ENCODE data around the gene PLD2. TPM values are rescaled to one million over a fixed set of nuclear protein-coding genes. Genes with fewer than 3 reads are reported as not detected.
"Not testable (repeated sequence)": the region's sequence is repeated elsewhere in the genome, so short reads cannot be mapped to it uniquely, and the experiment has no call there.

PLD2 gene
- total RNA-seq, 1 donor, result 19.9 TPM

GRCh38 chr17:4862720-4863119 lies 55.8 kb downstream of the PLD2 start:
- no peak for DNase-seq (ENCODE audit: insufficient read length, low spot score, missing footprints)
- TF ChIP-seq, protein P1, sequence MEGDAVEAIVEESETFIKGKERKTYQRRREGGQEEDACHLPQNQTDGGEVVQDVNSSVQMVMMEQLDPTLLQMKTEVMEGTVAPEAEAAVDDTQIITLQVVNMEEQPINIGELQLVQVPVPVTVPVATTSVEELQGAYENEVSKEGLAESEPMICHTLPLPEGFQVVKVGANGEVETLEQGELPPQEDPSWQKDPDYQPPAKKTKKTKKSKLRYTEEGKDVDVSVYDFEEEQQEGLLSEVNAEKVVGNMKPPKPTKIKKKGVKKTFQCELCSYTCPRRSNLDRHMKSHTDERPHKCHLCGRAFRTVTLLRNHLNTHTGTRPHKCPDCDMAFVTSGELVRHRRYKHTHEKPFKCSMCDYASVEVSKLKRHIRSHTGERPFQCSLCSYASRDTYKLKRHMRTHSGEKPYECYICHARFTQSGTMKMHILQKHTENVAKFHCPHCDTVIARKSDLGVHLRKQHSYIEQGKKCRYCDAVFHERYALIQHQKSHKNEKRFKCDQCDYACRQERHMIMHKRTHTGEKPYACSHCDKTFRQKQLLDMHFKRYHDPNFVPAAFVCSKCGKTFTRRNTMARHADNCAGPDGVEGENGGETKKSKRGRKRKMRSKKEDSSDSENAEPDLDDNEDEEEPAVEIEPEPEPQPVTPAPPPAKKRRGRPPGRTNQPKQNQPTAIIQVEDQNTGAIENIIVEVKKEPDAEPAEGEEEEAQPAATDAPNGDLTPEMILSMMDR (IDR thresholded peaks at IDR 0.05; ENCODE audit: extremely low read depth, low read depth, low read length), result no peak
- Histone ChIP-seq H3K9me3 (ENCODE audit: low read depth, low read length) (no peaks in the 10 kb centered on the region), H3K27me3 (ENCODE audit: insufficient read depth, low read length) (no peaks in the 10 kb centered on the region), H3K36me3 (ENCODE audit: insufficient read depth, low read length) (peaks cover 5% of the 10 kb centered on the region), H3K4me3 (ENCODE audit: insufficient read depth, low read length) (no peak overlapping the region), H3K27ac (ENCODE audit: low read depth, low read length) (no peak overlapping the region), H2AFZ (ENCODE audit: low read length) (no peak overlapping the region), H3K4me1 (ENCODE audit: insufficient read depth, low read length) (peaks cover 7% of the 10 kb centered on the region), H3K79me2 (ENCODE audit: insufficient read depth, low read length) (peaks cover 29% of the 10 kb centered on the region), H4K20me1 (ENCODE audit: insufficient read depth, low read length) (peaks cover 14% of the 10 kb centered on the region), H3K4me2 (ENCODE audit: insufficient read depth, low read length) (no peak overlapping the region)

DNA sequence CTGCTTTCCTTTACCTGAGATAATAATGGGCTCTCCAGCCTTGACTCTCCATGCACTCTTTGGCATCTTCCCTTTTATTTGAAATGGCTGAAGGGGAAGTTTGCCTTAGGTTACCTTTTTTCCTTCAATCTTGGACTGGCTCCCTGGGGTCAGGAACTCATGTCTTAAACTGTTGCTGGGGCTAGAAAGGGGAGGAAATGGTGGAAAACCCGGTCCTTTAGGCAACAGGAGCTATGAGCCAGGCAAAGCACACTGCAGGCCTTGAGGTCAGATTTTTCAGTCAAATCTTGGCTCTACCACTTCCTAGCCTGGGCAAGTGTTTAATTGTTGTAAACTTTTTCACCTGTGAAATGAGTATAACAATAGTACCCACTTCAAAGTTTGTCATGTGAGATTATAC lies 56.4 kb downstream of the PLD2 start:
- DNase-seq (ENCODE audit: insufficient read length, low spot score, missing footprints), result no peak
- Histone ChIP-seq H3K36me3 (ENCODE audit: insufficient read depth, low read length) (peaks cover 5% of the 10 kb centered on the region), H4K20me1 (ENCODE audit: insufficient read depth, low read length) (peaks cover 16% of the 10 kb centered on the region), H3K4me3 (ENCODE audit: insufficient read depth, low read length) (no peak overlapping the region), H3K79me2 (ENCODE audit: insufficient read depth, low read length) (peaks cover 24% of the 10 kb centered on the region), H3K27me3 (ENCODE audit: insufficient read depth, low read length) (no peaks in the 10 kb centered on the region), H3K9me3 (ENCODE audit: low read depth, low read length) (no peaks in the 10 kb centered on the region), H3K4me2 (ENCODE audit: insufficient read depth, low read length) (no peak overlapping the region), H3K27ac (ENCODE audit: low read depth, low read length) (no peak overlapping the region), H2AFZ (ENCODE audit: low read length) (no peak overlapping the region), H3K4me1 (ENCODE audit: insufficient read depth, low read length) (peaks cover 4% of the 10 kb centered on the region)
- TF ChIP-seq, protein P1 (IDR thresholded peaks at IDR 0.05; ENCODE audit: extremely low read depth, low read depth, low read length), result no peak

GRCh38 chr17:4867535-4867934 lies 60.6 kb downstream of the PLD2 start:
- not testable (repeated sequence) for H3K79me2 ChIP-seq (ENCODE audit: insufficient read depth, low read length)

DNA sequence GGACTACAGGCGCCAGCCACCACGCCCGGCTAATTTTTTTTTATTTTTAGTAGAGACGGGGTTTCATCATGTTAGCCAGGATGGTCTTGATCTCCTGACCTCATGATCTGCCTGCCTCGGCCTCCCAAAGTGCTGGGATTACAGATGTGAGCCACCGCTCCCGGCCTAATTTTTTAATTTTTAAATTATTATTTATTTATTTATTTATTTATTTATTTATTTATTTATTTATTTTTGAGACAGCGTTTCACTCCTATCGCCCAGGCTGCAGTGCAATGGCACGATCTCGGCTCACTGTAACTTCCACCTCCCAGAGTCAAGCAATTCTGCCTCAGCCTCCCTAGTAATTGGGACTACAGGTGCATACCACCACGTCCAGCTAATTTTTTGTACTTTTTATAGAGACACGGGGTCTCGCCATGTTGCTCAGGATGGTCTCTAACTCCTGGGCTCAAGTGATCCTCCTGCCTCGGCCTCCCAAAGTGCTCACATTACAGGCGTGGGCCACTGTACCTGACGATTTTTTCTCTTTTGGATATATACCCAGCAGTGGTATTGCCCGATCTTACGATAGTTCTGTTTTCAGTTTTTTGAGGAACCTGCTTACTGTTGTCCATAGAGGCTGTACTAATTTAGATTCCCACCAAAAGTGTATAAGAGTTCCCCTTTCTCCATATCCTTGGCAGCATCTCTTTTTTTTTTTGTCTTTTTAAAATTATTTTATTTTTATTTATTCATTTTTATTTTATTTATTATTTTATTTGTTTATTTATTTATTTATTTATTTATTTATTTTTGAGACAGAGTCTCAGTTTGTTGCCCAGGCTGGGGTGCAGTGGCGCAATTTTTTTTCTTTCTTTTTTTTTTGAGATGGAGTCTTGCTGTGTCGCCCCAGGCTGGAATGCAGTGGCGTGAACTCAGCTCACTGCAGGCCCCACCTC lies 62.4 kb downstream of the PLD2 start:
- not testable (repeated sequence) for H3K4me1 ChIP-seq (ENCODE audit: insufficient read depth, low read length); H3K4me3 ChIP-seq (ENCODE audit: insufficient read depth, low read length); H3K36me3 ChIP-seq (ENCODE audit: insufficient read depth, low read length); H2AFZ ChIP-seq (ENCODE audit: low read length); H3K9me3 ChIP-seq (ENCODE audit: low read depth, low read length); H3K27ac ChIP-seq (ENCODE audit: low read depth, low read length); H3K79me2 ChIP-seq (ENCODE audit: insufficient read depth, low read length); H3K27me3 ChIP-seq (ENCODE audit: insufficient read depth, low read length); H3K4me2 ChIP-seq (ENCODE audit: insufficient read depth, low read length); DNase-seq (ENCODE audit: insufficient read length, low spot score, missing footprints)
- H4K20me1 ChIP-seq (ENCODE audit: insufficient read depth, low read length), result peaks cover 12% of the 10 kb centered on the region

More at GRCh38 chr17:4867535-4867934, 60.6 kb downstream of the PLD2 start:
- not testable (repeated sequence) for H3K4me1 ChIP-seq (ENCODE audit: insufficient read depth, low read length); H4K20me1 ChIP-seq (ENCODE audit: insufficient read depth, low read length); H3K9me3 ChIP-seq (ENCODE audit: low read depth, low read length); H2AFZ ChIP-seq (ENCODE audit: low read length); DNase-seq (ENCODE audit: insufficient read length, low spot score, missing footprints); H3K4me3 ChIP-seq (ENCODE audit: insufficient read depth, low read length); H3K27me3 ChIP-seq (ENCODE audit: insufficient read depth, low read length); H3K27ac ChIP-seq (ENCODE audit: low read depth, low read length); H3K4me2 ChIP-seq (ENCODE audit: insufficient read depth, low read length); H3K36me3 ChIP-seq (ENCODE audit: insufficient read depth, low read length)

- H2AFZ ChIP-seq (ENCODE audit: low read length), result no peak overlapping the region
- H4K20me1 ChIP-seq (ENCODE audit: insufficient read depth, low read length), result peaks cover 20% of the 10 kb centered on the region
- no peaks in the 10 kb centered on the region for H3K4me1 ChIP-seq (ENCODE audit: insufficient read depth, low read length)
- H3K36me3 ChIP-seq (ENCODE audit: insufficient read depth, low read length), result no peaks in the 10 kb centered on the region
- no peak for DNase-seq (ENCODE audit: insufficient read length, low spot score, missing footprints)
- peaks cover 5% of the 10 kb centered on the region for H3K79me2 ChIP-seq (ENCODE audit: insufficient read depth, low read length)
- H3K27ac ChIP-seq (ENCODE audit: low read depth, low read length), result no peak overlapping the region
- H3K4me2 ChIP-seq (ENCODE audit: insufficient read depth, low read length), result no peak overlapping the region
- H3K27me3 ChIP-seq (ENCODE audit: insufficient read depth, low read length), result no peaks in the 10 kb centered on the region
- H3K4me3 ChIP-seq (ENCODE audit: insufficient read depth, low read length), result no peak overlapping the region
- TF ChIP-seq, protein P1 (IDR thresholded peaks at IDR 0.05; ENCODE audit: extremely low read depth, low read depth, low read length), result no peak
- H3K9me3 ChIP-seq (ENCODE audit: low read depth, low read length), result no peaks in the 10 kb centered on the region
These were observed 63.9 kb downstream of the PLD2 start for GRCh38 chr17:4870855-4871254.

Measured in osteoblast (primary cell).